ENCODE measurements around the gene AGBL4.

GRCh38 chr1:48556186-48556850 is 1467.4 kb downstream of the AGBL4 start:
- TF ChIP-seq POLR2A (IDR thresholded peaks at IDR 0.05; ENCODE audit: borderline replicate concordance, extremely low read depth, insufficient read depth, insufficient read length) (no peak), CTCF (IDR thresholded peaks at IDR 0.05 in 2 of 3, conservative IDR thresholded peaks at IDR 0.05 in 1 of 3; ENCODE audit: borderline replicate concordance in 1 of 3, insufficient read depth in 1 of 3, low read depth in 2 of 3, low read length in 2 of 3) (no peak), ZNF274 (IDR thresholded peaks at IDR 0.05; ENCODE audit: low read depth, low read length) (no peak), EZH2 (IDR thresholded peaks at IDR 0.05) (no peak), POLR2AphosphoS5 (IDR thresholded peaks at IDR 0.05; ENCODE audit: low read depth, low read length) (no peak), JUND (IDR thresholded peaks at IDR 0.05) (no peak), REST (IDR thresholded peaks at IDR 0.05; ENCODE audit: low read depth) (no peak), EZH2phosphoT487 (IDR thresholded peaks at IDR 0.05; ENCODE audit: borderline replicate concordance) (no peak)

All from HCT116 (cell line).